GM12892 (cell line): Measurements from ENCODE around the gene SDK1.

Experiments used
- POLR2A ChIP-seq: IDR thresholded peaks from 2 replicates; pipeline ENCODE4 v1.6.1; 2011; ENCODE audit warnings: low read depth, low read length, control low read depth
- POLR2AphosphoS5 ChIP-seq: IDR thresholded peaks from 2 replicates; pipeline ENCODE4 v1.6.1; 2011; ENCODE audit warnings: low read depth, low read length, control low read depth

DNA sequence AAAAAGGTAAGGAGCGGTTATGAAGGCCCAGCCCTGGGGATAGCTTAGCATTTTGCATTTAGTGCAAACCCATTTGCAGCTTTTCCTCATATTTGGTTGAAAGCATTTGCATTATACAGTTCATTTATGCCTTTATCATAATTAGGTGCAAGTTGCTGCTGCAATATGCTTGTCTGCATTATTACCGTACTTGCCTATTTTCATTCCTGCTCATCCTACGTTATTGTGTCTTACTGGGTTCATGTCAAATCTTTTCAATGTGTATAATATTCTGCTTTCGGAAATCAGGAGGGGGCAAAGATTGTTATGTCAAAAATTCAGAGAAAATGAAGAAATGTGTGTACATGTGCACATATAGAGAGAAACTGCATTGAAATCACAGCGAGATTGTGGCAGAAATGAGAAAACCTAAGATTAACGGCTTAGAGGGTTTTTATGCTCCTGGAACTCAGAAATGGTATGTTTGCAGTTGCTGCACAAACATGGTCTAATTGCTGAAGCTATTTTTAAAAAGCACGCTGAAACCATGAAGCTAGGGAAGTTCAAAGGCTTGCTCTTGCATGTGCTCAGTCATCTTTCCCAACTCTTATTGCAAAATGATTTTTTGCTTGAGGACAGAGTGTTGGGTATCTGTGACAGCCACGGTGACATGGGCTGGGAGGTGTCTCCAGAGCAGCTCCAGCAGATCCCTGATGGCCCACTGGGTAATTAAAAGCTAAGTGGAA, 613.2 kb downstream of the SDK1 start:
- TF ChIP-seq POLR2AphosphoS5 (no peak), POLR2A (no peak)
